GM12872 (cell line): ENCODE results near the gene FAM50B.

Experiments
- TF ChIP-seq, protein P1 (sequence below): IDR thresholded peaks from 3 replicates; pipeline ENCODE4 v1.5.1; 2011; ENCODE audit warnings: low read depth, mild to moderate bottlenecking, low read length, moderate library complexity; ENCODE audit not compliant: insufficient read depth

FAM50B gene

DNA sequence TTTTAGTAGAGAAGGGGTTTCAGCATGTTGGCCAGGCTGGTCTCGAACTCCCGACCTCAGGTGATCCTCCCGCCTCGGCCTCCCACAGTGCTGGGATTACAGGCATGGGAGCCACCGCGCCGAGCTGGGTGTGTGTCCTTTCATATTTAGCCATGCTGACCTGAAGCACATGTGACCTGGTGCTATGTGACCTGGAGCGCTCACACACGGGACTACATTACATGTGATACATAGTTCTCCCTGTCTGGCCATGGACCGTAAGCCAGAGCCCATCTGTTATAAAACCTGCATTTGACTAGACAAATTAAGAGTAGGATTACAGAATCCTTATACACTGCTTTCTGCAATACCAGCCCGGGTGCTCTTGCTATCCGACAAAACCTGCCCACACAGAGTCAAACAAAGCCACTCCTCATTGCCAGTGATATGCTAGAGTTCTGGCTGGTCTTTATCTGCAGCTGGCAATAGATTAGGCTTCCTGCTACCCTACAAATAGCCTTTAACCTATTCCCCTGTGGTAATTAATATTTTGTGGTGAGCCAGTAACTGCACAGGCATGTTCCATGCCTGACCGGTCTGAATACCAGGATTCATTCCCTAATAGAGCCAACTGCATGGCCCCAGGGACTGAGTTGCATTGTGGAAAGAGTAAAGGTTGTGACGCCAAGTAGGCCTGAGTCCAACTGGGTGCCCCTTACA, 26.3 kb upstream of the FAM50B start:
- TF ChIP-seq, protein P1, sequence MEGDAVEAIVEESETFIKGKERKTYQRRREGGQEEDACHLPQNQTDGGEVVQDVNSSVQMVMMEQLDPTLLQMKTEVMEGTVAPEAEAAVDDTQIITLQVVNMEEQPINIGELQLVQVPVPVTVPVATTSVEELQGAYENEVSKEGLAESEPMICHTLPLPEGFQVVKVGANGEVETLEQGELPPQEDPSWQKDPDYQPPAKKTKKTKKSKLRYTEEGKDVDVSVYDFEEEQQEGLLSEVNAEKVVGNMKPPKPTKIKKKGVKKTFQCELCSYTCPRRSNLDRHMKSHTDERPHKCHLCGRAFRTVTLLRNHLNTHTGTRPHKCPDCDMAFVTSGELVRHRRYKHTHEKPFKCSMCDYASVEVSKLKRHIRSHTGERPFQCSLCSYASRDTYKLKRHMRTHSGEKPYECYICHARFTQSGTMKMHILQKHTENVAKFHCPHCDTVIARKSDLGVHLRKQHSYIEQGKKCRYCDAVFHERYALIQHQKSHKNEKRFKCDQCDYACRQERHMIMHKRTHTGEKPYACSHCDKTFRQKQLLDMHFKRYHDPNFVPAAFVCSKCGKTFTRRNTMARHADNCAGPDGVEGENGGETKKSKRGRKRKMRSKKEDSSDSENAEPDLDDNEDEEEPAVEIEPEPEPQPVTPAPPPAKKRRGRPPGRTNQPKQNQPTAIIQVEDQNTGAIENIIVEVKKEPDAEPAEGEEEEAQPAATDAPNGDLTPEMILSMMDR = no peak

- TF ChIP-seq, protein P1 = no peak
Measured at GRCh38 chr6:3823671-3824070, 25.5 kb upstream of the FAM50B start.

- TF ChIP-seq, protein P1 = no peak
Measured at GRCh38 chr6:3825331-3825831, 23.8 kb upstream of the FAM50B start.

- TF ChIP-seq, protein P1 = no peak
Measured at GRCh38 chr6:3825851-3826581, 23.2 kb upstream of the FAM50B start.

GRCh38 chr6:3829285-3829684, 19.9 kb upstream of the FAM50B start:
- TF ChIP-seq, protein P1 = no peak

- TF ChIP-seq, protein P1 = no peak
Measured at GRCh38 chr6:3830806-3831205, 18.4 kb upstream of the FAM50B start.

DNA sequence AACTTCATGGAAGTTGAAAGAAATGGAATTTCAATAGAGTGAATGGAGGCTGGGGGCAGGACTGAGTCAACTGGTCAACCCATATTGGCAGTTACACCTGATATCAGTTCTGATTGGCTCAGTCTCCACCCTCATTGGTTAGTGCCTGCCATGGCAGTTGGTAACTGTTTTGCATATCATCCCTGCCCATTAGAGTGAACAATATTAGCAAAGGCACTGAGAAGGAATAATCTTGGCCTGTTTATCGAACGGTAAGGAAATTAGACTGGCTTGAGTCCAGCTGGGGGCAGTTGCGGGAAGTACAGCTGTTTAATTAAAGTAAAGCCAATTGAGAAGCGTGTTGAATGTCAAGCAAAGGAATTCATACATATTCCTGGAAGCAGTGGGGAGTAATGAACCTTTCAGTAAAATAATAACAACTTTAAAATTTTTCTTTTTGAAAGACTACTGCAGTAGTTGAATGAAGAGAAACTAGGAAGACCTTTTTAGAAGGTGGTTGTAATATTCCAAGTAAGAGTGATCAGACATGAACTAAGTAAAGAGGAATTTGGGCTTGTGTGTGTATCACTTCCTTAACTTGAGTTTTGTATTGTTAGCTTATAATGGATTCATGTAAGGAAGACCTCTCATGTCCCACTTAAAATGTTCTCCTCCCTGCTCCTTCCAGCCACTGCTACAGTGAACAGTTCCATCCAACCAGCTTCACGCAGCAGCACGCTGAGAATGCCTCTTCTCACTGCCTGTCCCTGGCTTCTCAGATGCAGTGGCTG, 17.2 kb upstream of the FAM50B start:
- TF ChIP-seq, protein P1 = no peak
